Pons (tissue), 1 donor: ENCODE results near the gene HSPA1B.
"Not testable (repeated sequence)": the region's sequence is repeated elsewhere in the genome, so short reads cannot be mapped to it uniquely, and the experiment has no call there.

ENCODE experiments used
- DNase-seq: peaks from one replicate; pipeline ENCODE4 v3.0.0-alpha.2; 2016; ENCODE audit warnings: low spot score

HSPA1B gene

GRCh38 chr6:31797588-31797987 is 29.9 kb upstream of the HSPA1B start:
- no peak for DNase-seq

DNA sequence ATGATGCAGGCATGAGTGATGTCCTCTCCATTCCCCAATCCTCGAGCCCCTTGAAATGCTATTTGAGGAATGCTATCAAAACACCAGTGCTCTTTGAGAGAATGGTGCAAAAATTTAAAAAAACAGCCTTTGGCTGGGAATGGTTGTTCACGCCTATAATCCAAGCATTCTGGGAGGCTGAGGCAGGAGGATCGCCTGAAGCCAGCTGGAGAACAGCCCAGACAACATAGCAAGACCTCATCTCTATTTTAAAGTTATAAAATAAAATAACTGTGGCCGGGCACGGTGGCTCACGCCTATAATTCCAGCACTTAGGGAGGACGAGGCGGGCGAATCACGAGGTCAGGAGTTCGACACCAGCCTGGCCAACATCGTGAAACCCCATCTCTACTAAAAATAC is 27.8 kb upstream of the HSPA1B start:
- DNase-seq = no peak

- DNase-seq = not testable (repeated sequence)
Measured at GRCh38 chr6:31801031-31801927, 26.3 kb upstream of the HSPA1B start.

- DNase-seq = no peak
Measured at GRCh38 chr6:31805939-31806469, 21.5 kb upstream of the HSPA1B start.

- DNase-seq = peak; percentile 97
Measured at GRCh38 chr6:31806470-31807272, 20.9 kb upstream of the HSPA1B start, which contains the start of gene LSM2. Gene LSM2 (minus strand): TSS chr6:31806966. CDS start chr6:31806757, 209 bp downstream.

GRCh38 chr6:31808599-31808998 is 18.9 kb upstream of the HSPA1B start:
- not testable (repeated sequence) for DNase-seq

DNA sequence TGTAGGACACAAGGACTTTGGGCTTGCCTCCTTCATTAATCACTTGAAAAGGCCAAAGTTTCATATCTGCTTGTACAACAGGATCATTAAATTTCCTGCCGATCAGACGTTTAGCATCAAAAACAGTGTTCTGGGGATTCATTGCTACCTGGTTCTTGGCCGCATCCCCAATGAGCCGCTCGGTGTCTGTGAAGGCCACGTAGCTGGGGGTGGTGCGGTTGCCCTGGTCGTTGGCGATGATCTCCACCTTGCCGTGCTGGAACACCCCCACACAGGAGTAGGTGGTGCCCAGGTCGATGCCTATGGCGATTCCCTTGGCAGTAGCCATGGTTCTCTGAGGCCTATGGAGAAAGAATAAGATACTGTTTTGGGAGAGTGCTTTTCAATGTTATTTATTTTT is 15.9 kb upstream of the HSPA1B start:
- no peak for DNase-seq

- DNase-seq = no peak
Measured at GRCh38 chr6:31813465-31813849, 14.1 kb upstream of the HSPA1B start.

DNA sequence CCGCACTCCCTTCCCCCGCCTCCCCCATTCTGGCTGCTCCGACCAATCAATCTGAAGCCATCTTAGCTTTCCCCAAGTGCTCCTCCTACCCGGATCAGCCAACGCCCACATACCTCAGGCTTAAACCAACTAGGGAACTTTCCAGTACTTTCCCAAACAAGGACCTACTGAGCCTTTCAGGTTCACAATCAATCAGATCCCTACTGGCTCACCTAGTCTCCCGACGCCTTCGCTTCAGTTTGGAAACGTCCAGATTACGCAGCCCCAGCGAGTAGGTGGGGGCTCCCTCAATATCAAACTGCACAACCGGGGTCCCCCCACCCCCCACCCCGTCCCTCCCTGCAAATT is 12.9 kb upstream of the HSPA1B start:
- DNase-seq = peak; percentile 99

GRCh38 chr6:31815025-31815838 is 12.3 kb upstream of the HSPA1B start, which contains the start of the genes HSPA1A and HSPA1L:
Gene HSPA1A (plus strand): TSS chr6:31815543. CDS start chr6:31815757, 214 bp downstream.
Gene HSPA1L (minus strand): TSS chr6:31815283. CDS start chr6:31811972, 3,311 bp downstream.
- DNase-seq = peak; percentile 99

- DNase-seq = peak; percentile 86
Measured at GRCh38 chr6:31817133-31817928, 10.2 kb upstream of the HSPA1B start.

DNA sequence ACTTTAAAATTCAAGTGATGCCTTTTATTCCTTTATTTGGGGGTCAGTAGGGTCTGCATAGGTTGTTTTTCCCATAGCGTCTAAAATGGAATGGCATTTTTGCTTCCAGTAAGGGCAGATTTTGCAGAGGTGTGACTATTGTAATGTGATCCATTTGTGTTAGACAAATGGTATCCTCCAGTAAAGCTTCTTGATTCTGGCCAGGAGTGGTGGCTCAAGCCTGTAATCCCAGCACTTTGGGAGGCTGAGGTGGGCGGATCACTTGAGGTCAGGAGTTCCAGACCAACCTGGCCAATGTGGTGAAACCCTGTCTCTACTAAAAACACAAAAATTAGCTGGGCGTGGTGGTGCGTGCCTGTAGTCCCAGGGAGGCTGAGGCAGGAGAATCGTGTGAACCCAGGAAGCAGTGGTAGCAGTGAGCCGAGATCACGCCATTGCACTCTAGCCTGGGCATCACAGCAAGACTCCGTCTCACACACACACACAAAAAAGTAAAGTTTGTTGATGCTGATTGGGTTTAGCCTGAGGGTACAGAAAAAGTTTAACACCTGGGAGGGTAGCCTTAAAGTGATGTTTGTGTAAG is 9.5 kb upstream of the HSPA1B start:
- DNase-seq = not testable (repeated sequence)

DNA sequence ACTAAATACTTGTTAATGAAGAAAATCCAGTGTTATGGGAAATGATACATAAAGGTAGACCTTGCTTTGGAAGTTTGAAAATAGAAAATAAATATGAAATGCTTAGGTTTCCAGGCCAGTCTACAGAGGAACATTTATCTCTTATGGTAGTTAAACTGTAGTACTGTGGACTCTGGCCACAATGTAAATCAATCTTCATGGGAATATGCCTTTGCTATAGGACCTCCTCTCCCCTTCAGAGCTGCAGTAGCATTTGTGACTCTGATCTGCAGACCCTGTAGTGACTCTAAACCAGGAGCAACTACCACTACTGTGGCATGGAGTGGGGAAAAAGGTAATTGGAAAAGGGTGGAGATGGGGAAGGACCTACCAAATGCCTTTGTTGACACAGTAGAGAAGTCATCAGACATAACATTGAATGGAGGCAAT is 7.7 kb upstream of the HSPA1B start:
- DNase-seq = no peak

GRCh38 chr6:31820399-31820798 is 7.1 kb upstream of the HSPA1B start:
- not testable (repeated sequence) for DNase-seq

DNA sequence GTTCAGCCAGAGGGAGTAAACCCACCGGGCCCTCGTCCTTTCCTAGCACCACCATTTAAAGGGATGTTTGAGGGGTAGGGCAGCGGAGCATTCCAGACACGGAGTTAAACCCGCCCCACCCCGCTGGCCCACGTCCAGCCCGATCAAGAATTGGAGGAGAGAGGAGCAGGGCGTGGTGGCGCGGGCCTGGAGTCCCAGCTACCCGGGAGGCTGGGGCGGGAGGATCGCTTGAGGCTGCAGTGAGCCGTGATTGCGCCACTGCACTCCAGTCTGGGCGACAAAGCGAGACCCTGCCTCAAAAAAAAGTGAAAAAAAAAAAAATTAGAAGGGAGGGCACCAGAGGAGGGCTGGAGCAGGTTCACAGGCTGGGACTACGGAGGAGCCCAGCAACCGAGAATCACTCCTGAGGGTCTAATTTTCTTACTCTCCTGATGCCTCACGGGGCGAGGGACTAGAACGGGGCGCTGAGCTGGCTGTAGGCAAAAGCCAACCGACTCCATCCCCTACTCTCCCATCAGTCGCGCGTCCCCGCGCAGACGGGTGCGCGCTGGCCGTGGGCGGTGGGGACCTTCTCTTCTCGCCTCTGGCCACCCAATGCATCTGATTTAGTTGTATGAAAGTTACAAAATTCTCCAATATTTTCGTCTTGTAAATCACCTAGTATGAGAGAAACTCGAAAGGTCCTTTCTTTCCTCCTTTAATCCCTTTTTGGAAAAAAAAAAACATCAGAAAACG is 6.1 kb upstream of the HSPA1B start:
- peak; percentile 82 for DNase-seq

DNA sequence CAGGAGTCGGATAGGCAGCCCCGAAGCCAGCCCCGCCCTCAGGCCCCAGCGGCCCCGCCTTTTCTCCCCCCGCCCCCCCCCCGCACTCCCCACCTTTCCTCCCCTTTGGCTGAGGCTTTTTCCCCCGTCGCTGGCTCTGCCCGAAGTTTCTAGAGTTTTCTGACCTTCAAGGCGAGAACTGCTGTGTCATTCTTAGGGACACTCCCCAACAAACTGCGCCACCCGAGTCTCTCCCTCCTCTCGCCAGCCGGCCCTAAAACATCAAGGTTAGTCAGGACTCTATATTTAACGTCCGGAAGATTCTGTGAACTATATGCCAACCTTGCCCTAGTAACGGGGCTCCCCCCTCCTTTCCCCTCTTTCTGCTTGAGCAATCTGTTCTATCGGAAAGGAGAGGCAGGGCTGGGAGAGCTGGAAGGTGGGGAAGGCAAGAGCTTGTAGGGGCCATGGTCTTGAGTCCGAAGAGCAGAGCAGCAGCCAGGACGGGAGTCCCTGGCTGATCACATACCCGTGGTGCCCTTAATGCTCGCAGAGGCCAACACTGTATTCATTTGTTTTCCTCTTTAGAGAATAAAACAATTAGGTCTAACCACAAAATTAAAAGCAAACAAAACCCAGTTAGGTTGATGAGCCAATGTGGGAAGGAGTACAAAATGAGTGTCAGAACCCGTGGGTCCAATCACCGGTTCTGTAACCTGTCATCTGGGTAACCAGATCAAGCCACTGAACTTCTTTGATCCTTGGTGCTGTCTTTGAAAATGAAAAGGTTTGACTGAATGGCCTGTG is 5.3 kb upstream of the HSPA1B start:
- peak; percentile 95 for DNase-seq

DNA sequence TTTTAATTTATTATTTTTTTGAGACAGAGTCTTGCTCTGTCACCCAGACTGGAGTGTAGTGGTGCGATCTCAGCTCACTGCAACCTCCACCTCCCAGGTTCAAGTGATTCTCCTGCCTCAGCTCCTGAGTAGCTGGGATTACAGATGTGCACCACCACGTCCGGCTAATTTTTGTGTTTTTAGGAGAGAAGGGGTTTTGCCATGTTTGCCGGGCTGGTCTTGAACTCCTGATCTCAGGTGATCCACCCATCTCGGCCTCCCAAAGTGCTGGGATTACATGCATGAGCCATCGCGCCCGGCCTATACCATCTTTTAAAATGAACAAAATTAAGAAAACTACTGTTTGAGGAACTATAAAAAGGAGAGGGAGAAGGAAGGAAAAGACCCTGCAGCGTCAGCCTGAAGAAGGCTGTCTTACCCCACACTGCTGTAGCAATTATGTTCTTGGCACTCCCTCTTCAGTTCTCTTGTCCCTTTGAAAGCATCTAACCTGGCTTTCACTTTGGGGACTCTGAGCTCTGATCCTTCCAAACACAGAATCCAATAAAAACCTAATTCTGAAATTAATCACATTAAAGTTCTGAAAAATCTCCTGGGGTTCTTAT is 3.8 kb upstream of the HSPA1B start:
- DNase-seq = not testable (repeated sequence)

GRCh38 chr6:31825553-31825952 is 2.0 kb upstream of the HSPA1B start:
- no peak for DNase-seq
